Omental fat pad (tissue), 4 donors: ENCODE data around the gene SCYL1. TPM values are rescaled to one million over a fixed set of nuclear protein-coding genes. Genes with fewer than 3 reads are reported as not detected.
A peak's percentile ranks its signal among the peaks of the same experiment; 100 is the strongest.

Source experiments
- ATAC-seq: fragments of 150-250 bp; one replicate; pipeline ENCODE4 v1.9.1; 2016; ENCODE audit warnings: mild to moderate bottlenecking, moderate library complexity; ENCODE audit not compliant: low FRiP score
- DNase-seq: peaks from one replicate; pipeline ENCODE4 v3.0.0-alpha.2; 2019; ENCODE audit warnings: low spot score
- CTCF ChIP-seq, 3 donors: fragments of 450-650 bp; IDR thresholded peaks; one replicate each; pipeline ENCODE4 v1.5.1; 2016 to 2017; ENCODE audit warnings: antibody characterized with exemption in 3 of 3, mild to moderate bottlenecking in 3 of 3, moderate library complexity in 2 of 3
- small RNA-seq: library from RNA; depleted of rRNA; stranded (forward); fragments of <200 nt; gene quantifications from one replicate; pipeline ENCODE3, GENCODE V24; 2016
- total RNA-seq, 4 donors: library from RNA; depleted of rRNA; stranded (reverse); fragments of >200 nt; gene quantifications; one replicate each; pipeline ENCODE4 v1.1.0, GENCODE V29; 2016

SCYL1 gene
- total RNA-seq, 4 donors from 2014 or later: 75.4 to 105 (median 88.8) TPM

DNA sequence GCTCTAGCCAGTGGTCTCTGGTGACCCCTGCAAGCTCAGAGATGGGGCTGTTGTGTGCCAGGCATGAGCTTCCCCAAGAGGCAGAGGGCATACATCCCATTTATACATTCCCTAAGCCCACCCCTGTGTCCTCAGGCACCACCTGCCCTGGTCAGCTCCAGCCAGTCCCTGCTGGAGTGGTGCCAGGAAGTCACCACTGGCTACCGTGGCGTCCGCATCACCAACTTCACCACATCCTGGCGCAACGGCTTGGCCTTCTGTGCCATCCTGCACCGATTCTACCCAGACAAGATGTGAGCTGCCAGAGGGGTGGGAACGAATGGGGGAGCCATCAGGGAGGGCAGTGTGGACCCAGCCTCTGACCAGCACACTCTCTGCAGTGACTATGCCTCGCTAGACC, 59.2 kb downstream of the SCYL1 start:
- ATAC-seq (no peak), DNase-seq (no peak)
- no peak for TF ChIP-seq CTCF (IDR thresholded peaks at IDR 0.05)

DNA sequence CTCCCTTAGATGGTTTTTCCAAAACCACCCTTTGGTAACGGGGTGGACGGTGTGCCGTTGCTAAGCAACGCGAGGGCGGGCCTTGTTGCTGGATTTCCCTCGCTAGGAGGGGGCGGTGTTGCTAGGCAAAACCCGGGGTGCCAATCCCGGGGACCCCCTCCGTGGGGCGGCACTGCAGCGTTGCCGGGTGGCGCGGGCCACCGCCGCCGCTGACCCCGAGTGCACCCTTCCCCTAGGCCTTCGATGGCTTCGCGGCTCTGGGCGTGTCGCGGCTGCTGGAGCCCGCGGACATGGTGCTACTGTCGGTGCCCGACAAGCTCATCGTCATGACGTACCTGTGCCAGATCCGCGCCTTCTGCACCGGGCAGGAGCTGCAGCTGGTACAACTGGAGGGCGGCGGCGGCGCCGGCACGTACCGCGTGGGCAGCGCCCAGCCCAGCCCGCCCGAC, 59.9 kb downstream of the SCYL1 start:
- DNase-seq (no peak), ATAC-seq (peak; percentile 17)
- TF ChIP-seq CTCF (IDR thresholded peaks at IDR 0.05): no peak

DNA sequence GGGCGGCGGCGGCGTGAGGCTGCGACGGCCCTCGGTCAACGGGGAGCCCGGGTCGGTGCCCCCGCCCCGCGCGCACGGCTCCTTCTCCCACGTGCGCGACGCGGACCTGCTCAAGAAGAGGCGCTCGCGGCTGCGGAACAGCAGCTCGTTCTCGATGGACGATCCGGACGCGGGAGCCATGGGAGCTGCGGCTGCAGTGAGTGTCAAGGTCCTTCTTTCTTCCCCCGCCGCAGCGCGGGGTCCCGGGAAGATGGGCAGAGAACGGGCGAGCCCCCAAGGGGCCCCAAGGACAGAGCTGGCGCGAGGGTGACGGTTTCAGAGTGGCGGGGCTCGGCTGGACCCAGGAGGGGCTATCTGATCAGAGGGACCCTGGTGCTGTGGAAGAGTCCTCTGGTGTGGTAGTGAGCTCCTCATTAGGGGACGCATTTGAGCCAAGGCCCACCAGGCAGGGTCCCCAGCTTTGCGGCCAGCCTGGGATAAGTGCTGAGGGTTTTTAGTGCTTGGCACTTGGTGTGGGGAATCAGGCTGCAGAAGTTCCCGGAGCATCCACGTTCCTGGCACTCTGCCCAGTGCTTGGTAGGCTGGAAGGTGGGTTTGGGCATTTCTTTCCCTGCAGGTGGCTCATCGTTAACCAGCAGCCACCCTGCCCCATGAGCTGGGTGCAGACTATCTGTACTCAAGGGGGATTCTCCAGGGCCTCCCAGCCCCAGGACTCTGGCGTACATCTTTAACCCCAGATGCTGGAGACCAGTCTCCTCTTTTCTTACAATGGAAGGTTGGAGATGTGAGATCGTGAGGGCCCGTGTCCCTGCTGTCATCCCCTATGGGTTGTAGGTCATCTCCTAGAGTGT, 60.7 kb downstream of the SCYL1 start:
- TF ChIP-seq CTCF (IDR thresholded peaks at IDR 0.05): no peak

DNA sequence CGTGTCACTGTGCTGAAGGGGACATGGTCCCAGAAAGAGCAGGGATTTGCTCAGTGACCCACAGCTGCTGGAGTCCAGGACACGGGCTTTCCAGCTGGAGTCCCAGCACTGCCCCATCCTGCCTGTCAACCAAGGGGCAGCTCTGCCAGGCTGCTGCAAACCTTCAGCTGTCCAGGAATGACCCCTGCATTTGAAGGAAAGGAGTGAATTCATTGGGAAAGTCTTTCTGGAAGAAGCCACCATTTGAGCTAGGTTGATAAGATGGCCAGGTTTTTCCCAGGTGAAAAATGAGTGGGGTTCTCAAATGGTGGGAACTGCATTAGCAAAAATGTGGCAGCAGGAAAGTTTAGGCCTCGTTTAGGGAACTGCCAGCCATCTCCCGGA, 61.4 kb downstream of the SCYL1 start:
- ATAC-seq: no peak
- DNase-seq: no peak
- TF ChIP-seq CTCF (IDR thresholded peaks at IDR 0.05): no peak

More for the DNA sequence above, 60.7 kb downstream of the SCYL1 start:
- ATAC-seq (no peak), DNase-seq (no peak)

DNA sequence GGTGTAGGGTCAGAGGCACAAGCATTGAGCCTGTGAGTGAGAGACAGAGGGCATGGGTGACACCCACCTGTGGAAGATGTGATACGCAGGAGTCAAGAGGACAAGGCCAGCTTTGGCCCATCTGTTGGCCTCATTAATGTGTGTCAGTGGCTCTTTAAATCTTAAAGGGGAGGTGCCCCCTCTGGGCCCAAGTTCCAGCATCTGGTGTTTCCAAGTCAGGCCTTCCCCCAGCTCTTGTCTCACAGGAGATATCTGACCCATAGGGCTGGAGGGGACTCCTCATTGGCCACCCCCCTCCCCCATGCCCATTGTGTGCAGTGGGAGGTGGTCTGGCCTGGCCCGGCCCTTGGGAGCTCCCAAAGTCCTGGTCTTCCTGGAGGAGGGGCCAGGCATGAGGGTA, 61.8 kb downstream of the SCYL1 start:
- DNase-seq (no peak), ATAC-seq (no peak)
- no peak for TF ChIP-seq CTCF (IDR thresholded peaks at IDR 0.05)

Small RNAs within 50 kb of the gene (small RNA-seq; reads per million reads assigned to genes)
- gene AP001362.1: not detected
- not detected for gene RF01684

Other genes starting within 250 kb of the SCYL1 start
- 100 to 1,000 TPM in 1 of 4 donors, 10 to 100 TPM in 3; 44.0 to 120 (median 68.6) TPM for gene CDC42EP2, start 210.2 kb upstream of the SCYL1 start, total RNA-seq
- 10 to 100 TPM; 23.3 to 32.9 (median 27.3) TPM for gene DPF2, start 191.2 kb upstream of the SCYL1 start, total RNA-seq
- gene TIGD3, start 170.3 kb upstream of the SCYL1 start, total RNA-seq: 1 to 10 TPM in 1 of 4 donors, under 1 TPM in 3; 0.36 to 2.0 (median 0.50) TPM
- 1 to 10 TPM; 4.1 to 9.2 (median 6.0) TPM for gene SLC25A45, start 142.4 kb upstream of the SCYL1 start, total RNA-seq
- 10 to 100 TPM; 29.2 to 77.9 (median 58.9) TPM for gene FRMD8, start 138.4 kb upstream of the SCYL1 start, total RNA-seq
- gene NEAT1, start 102.3 kb upstream of the SCYL1 start, total RNA-seq: 1,000 to 10,000 TPM in 1 of 4 donors, 100 to 1,000 TPM in 3; 447 to 1,169 (median 678) TPM
- over 10,000 TPM; 11,614 to 21,764 (median 16,063) TPM for gene MALAT1, start 26.0 kb upstream of the SCYL1 start, total RNA-seq
- 10 to 100 TPM; 67.3 to 84.8 (median 76.5) TPM for gene LTBP3, start 33.3 kb downstream of the SCYL1 start, total RNA-seq
- 10 to 100 TPM; 41.1 to 56.1 (median 50.1) TPM for gene ZNRD2, start 45.4 kb downstream of the SCYL1 start, total RNA-seq
- gene FAM89B, start 47.5 kb downstream of the SCYL1 start, total RNA-seq: 10 to 100 TPM; 29.1 to 37.4 (median 33.1) TPM
- gene EHBP1L1, start 51.0 kb downstream of the SCYL1 start, total RNA-seq: 100 to 1,000 TPM in 1 of 4 donors, 10 to 100 TPM in 3; 21.2 to 125 (median 65.6) TPM
- gene KCNK7, start 70.7 kb downstream of the SCYL1 start, total RNA-seq: 1 to 10 TPM in 3 of 4 donors, not detected in 1; 1.1 to 1.7 (median 1.5) TPM
- gene MAP3K11, start 89.1 kb downstream of the SCYL1 start, total RNA-seq: 10 to 100 TPM; 29.6 to 69.5 (median 44.8) TPM
- 10 to 100 TPM; 15.8 to 25.1 (median 20.7) TPM for gene PCNX3, start 90.7 kb downstream of the SCYL1 start, total RNA-seq
- 10 to 100 TPM; 19.3 to 60.5 (median 33.3) TPM for gene SIPA1, start 113.0 kb downstream of the SCYL1 start, total RNA-seq
- gene RELA, start 137.8 kb downstream of the SCYL1 start, total RNA-seq: 10 to 100 TPM; 37.8 to 72.7 (median 46.8) TPM
- 10 to 100 TPM; 39.8 to 48.2 (median 44.7) TPM for gene KAT5, start 187.2 kb downstream of the SCYL1 start, total RNA-seq
- 100 to 1,000 TPM in 3 of 4 donors, 10 to 100 TPM in 1; 89.7 to 192 (median 125) TPM for gene RNASEH2C, start 195.7 kb downstream of the SCYL1 start, total RNA-seq